HG02981 (cell line): ENCODE data around the gene PCED1A.

Experiments
- ATAC-seq: cut with Tn5 transposase; IDR thresholded peaks from one replicate; pipeline ENCODE4 v1.9.1; 2021; ENCODE audit warnings: mild to moderate bottlenecking, moderate library complexity; ENCODE audit not compliant: unreplicated experiment

PCED1A gene, protein sequence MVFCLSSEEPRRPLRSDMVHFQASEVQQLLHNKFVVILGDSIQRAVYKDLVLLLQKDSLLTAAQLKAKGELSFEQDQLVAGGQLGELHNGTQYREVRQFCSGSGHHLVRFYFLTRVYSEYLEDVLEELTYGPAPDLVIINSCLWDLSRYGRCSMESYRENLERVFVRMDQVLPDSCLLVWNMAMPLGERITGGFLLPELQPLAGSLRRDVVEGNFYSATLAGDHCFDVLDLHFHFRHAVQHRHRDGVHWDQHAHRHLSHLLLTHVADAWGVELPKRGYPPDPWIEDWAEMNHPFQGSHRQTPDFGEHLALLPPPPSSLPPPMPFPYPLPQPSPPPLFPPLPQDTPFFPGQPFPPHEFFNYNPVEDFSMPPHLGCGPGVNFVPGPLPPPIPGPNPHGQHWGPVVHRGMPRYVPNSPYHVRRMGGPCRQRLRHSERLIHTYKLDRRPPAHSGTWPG

DNA sequence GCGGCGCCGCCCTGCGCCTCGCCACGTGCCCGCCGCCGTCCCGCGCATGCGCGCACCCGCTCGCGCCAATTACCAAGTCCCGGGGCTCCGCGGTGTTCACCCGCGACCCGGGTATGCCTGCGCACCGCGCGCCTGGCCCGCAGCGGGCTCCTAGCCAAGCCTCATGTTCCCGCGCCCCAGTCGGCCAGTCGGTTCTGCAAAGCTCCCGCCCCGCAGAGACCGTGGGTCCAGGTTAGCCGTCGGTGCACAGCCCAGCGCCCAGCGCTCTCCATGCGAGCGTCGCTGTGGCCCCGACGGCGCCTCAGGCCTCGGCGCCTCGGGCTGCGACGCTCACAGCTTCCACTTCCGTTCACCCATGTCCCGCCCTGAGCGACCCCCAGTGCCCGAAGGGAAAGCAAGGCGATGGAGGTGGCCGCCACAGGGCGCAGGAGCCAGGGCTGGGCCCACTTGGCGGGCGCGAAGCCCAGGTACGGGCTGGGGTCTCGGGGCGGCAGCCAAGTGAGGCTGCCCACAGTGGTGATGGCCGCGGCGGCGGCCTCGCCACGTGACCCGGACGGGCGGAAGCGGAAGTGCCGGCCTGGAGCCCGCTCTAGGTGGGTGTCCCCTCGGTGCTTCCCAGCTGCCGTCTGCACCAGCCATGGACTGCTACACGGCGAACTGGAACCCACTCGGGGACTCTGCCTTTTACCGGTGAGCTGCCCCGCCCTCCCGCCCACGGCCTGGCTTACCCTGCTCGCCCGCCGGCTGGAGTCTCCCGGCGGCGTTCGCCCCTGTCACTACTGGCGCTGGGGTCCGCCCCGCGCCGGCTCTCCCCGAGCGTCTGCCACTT lies at the start of gene PCED1A, which contains the start of gene VPS16:
PCED1A (minus strand) TSS at position 518 of the 829 bp plus-strand sequence. CDS start 743 bp downstream, outside the sequence.
VPS16 (plus strand) TSS at position 608 of the 829 bp plus-strand sequence; CDS start at position 638, 30 bp downstream.
- peak; percentile 95 for ATAC-seq

- ATAC-seq: no peak
Observed at GRCh38 chr20:2889797-2890196, 49.3 kb upstream of the PCED1A start.

- no peak for ATAC-seq
Observed at GRCh38 chr20:2889209-2889608, 48.8 kb upstream of the PCED1A start.

GRCh38 chr20:2888224-2888955 lies 47.9 kb upstream of the PCED1A start:
- no peak for ATAC-seq

GRCh38 chr20:2887715-2888114 lies 47.3 kb upstream of the PCED1A start:
- ATAC-seq: no peak

DNA sequence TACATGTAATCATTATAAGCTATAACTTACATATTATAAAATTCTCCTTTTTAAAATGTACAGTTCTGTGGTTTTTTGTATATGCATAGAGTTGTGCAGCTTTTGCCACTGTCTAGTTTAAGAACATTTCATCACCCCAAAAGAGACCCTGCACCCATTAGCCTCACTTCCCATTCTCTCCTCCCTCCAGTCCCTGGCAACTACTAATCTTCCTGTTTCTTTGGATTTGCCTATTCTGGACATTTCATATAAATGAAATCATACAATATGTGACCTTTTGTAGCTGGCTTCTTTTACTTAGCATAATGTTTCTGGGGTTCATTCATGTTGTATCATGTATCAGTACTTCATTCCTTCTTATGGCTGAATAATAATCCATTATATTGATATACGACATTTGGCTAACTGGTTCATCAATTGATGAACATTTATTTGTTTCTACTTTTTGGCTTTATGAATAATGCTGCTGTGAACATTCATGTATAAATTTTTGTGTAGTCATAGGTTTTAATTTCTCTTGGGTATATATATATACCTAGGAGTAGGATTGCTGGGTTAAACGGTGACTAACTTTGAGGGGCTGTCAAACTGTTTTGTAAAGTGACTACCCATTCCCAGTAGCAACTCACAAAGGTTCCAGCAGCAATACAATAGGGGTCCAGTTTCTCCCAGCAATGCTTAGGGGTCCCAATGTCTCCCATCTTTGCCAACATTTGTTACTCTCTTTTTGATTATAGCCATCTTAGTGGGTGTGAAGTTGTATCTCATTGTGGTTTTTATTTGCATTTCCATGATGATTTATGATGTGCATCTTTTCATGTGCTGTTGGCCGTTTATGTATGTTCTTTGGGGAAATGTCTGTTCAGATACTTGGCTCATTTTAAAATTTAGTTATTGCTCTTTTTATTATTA lies 43.5 kb upstream of the PCED1A start:
- no peak for ATAC-seq

GRCh38 chr20:2880650-2881049 lies 40.2 kb upstream of the PCED1A start:
- ATAC-seq: no peak

DNA sequence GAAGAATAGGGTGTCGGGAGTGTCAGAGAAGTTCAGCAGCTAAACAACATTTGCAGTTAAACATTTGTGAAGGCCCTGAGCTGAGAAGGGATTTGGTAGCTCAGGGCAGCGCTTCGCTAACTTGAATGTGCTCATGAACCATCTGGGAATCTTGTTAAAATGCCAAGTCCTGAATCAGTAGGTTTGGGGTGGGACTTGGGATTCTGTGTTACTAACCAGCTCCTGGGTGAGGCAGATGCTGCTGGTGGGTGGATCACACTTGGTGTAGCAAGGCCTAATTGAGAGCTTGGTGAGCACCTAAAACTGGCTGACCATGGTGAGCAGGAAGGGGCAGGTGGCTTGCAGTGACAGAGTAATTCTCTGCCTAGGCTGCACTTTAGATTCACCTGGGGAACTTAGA lies 38.7 kb upstream of the PCED1A start:
- ATAC-seq: no peak

DNA sequence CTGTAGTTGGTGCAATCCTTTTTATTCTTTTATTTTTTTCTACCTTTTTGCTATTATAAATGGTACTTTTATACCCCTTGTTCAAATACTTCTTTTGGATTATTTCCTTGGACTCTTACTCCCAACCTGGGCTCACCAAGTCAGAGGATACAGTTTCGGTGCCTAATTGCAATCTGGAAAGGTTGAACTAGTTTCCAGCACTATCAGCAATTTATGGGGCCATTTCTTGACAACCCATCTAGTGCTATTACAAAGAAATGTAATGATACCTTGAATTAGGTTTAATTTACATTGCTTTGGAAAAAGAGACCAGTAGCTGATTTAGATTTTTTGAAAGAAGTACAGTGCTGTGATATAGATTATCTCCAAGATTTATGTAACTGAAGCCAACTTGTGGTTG lies 38.1 kb upstream of the PCED1A start:
- ATAC-seq: no peak

- ATAC-seq: no peak
Observed at GRCh38 chr20:2875690-2876203, 35.3 kb upstream of the PCED1A start.

DNA sequence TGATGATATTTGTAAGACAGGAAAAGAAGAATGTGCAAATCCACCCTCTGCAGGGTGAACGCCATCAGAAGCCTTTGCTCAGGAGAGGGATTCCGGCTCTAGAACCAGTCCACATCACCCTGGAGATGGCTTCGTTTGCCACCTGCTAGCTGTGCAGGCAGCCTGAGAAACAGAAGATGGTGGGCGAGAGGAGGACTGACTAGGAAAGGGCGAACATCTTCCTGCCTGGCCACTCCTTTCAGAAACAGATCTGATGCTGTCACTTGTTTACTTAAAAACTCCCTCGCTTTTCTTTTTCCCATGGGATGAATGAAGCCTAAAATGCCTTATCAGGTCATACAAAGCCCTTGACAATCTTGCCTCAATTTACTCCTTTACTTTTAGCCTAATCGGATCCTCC lies 34.0 kb upstream of the PCED1A start:
- ATAC-seq: no peak

DNA sequence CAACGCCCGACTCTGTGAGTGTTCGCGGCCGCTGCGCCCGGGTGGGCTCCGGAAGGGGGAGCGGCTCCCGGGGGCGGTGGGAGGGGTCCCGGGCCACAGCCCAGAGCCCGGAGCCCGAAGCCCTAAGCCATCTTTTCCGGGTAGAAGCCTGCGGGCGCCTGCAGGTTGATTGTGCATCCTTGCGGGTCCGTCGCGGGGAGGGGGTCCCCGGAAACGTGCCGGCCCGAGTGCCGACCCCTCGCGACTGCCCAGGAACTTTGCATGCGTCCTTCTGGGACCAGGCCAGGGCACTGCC lies 33.2 kb upstream of the PCED1A start:
- ATAC-seq: peak; percentile 37

- ATAC-seq: peak; percentile 90
Observed at GRCh38 chr20:2873010-2873746, 32.7 kb upstream of the PCED1A start, which contains the start of gene PTPRA. PTPRA (plus strand) TSS chr20:2873481; CDS start chr20:2964278, 90,797 bp downstream.

DNA sequence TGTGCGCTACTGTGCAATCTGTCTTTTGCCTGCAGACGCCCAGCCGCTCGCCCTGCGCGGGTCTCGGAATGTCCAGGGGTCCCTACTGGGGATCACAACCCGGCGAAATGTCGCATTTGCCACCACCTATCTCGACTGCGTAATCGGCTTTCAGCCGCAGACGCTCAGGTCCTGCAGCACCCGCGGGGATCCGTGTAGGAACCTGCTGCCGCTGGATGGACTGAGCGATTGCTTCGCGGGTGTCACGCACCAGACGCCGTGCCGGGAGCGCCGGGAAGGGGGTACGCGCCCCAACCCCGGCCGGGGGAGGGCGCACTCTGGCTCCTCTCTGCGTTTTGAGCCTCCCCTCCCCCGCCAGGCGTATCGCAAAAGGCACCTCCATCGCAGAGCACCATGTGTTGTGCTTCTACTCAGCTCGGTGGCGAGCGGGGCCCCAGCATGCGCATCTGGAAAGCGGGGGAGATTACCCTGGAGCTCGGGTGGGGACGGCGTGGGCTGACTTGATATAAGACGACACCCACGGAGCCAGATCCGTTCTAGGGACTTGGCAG lies 32.1 kb upstream of the PCED1A start:
- ATAC-seq: peak; percentile 17

DNA sequence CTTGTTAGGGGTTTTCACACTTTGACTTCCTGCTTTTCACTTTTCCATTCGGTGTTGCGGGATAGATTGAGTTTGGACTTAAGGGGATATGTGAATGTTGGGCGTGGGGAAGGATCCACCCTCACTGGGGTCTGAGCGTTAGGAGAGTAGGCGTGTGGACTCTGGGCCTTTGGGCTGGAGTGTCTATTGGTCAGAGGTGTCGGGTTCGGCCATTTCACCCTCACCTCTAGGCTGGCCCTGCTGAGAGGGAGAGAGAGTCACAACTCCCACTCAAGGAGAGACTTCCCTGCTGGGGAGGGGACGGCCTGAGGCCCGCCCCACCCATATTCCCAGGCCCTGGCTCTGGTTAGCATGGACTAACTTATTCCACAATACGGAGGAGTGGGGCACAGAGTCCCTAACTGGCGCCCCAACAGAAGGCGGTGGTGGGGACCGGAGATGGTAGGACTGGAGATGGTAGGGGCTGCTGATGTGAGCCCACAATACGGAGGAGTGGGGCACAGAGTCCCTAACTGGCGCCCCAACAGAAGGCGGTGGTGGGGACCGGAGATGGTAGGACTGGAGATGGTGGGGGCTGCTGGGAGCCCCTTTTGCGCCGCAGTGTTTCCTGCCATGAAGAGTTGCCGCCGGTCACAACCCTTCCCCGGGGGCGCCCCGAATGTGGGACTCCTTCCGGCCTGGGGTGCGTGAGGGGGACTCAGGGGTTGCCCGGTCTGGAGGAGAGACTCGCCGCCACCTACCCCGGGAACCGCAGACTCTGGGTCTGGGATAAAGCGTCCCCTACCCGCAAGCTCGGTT lies 31.4 kb upstream of the PCED1A start:
- ATAC-seq: no peak

- ATAC-seq: no peak
Observed at GRCh38 chr20:2871111-2871465, 30.6 kb upstream of the PCED1A start.

DNA sequence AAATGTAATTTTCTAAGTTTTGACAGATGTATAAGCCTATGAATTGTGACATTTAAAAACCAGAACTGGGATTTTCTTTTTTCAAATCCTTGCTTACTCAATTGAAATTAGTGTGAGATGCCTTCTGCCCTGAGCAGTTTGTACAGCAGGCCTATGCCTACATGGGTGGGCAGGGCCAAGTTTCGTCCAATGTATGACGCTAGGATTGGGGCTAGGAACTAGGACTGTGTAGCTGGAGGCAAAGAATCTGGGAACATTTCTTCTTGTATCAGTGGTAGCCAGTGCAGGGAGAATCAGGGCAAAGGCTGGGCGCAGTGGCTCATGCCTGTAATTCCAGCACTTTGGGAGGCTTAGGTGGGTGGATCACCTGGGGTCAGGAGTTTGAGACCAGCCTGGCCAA lies 28.9 kb upstream of the PCED1A start:
- no peak for ATAC-seq
